ENCODE measurements around the gene B3GALT5.

B3GALT5 gene

GRCh38 chr21:39661740-39662139, 49.0 kb downstream of the B3GALT5 start:
- in situ Hi-C loops (cut with HindIII; ENCODE audit: low sequenced_read_pairs): no loop called here
- TF ChIP-seq CTCF (IDR thresholded peaks at IDR 0.05; ENCODE audit: low read depth, low read length, missing control alignments): no peak
- no peak overlapping the region for H3K4me3 ChIP-seq (ENCODE audit: low read depth, low read length)
- no peak for DNase-seq (ENCODE audit: low read depth)

- no peak overlapping the region for H3K4me3 ChIP-seq (ENCODE audit: low read depth, low read length)
- no peak for DNase-seq (ENCODE audit: low read depth)
- in situ Hi-C loops (cut with HindIII; ENCODE audit: low sequenced_read_pairs): no loop called here
- no peak for TF ChIP-seq CTCF (IDR thresholded peaks at IDR 0.05; ENCODE audit: low read depth, low read length, missing control alignments)
Observed at GRCh38 chr21:39662411-39662953, 49.7 kb downstream of the B3GALT5 start.

- TF ChIP-seq CTCF (IDR thresholded peaks at IDR 0.05; ENCODE audit: low read depth, low read length, missing control alignments): no peak
- in situ Hi-C loops (cut with HindIII; ENCODE audit: low sequenced_read_pairs): no loop called here
- H3K4me3 ChIP-seq (ENCODE audit: low read depth, low read length): no peak overlapping the region
- no peak for DNase-seq (ENCODE audit: low read depth)
Observed at GRCh38 chr21:39663066-39663465, 50.3 kb downstream of the B3GALT5 start.

- no peak for TF ChIP-seq CTCF (IDR thresholded peaks at IDR 0.05; ENCODE audit: low read depth, low read length, missing control alignments)
- no peak for DNase-seq (ENCODE audit: low read depth)
- no peak overlapping the region for H3K4me3 ChIP-seq (ENCODE audit: low read depth, low read length)
- in situ Hi-C loops (cut with HindIII; ENCODE audit: low sequenced_read_pairs): no loop called here
Observed at GRCh38 chr21:39663742-39664492, 51.2 kb downstream of the B3GALT5 start.

- no peak overlapping the region for H3K4me3 ChIP-seq (ENCODE audit: low read depth, low read length)
- DNase-seq (ENCODE audit: low read depth): no peak
- in situ Hi-C loops (cut with HindIII; ENCODE audit: low sequenced_read_pairs): no loop called here
- TF ChIP-seq CTCF (IDR thresholded peaks at IDR 0.05; ENCODE audit: low read depth, low read length, missing control alignments): no peak
Observed at GRCh38 chr21:39664586-39664985, 51.8 kb downstream of the B3GALT5 start.

GRCh38 chr21:39666026-39666425, 53.3 kb downstream of the B3GALT5 start:
- no peak overlapping the region for H3K4me3 ChIP-seq (ENCODE audit: low read depth, low read length)
- in situ Hi-C loops (cut with HindIII; ENCODE audit: low sequenced_read_pairs): no loop called here
- DNase-seq (ENCODE audit: low read depth): no peak
- TF ChIP-seq CTCF (IDR thresholded peaks at IDR 0.05; ENCODE audit: low read depth, low read length, missing control alignments): no peak
